HEK293T (cell line): ENCODE data around the gene SCAF8.

Experiments used
- ARNT ChIP-seq: fragments of 450-650 bp; IDR thresholded peaks from 2 replicates; pipeline ENCODE4 v1.6.1; 2017; ENCODE audit warnings: mild to moderate bottlenecking
- BHLHE40 ChIP-seq: fragments of 450-650 bp; IDR thresholded peaks from 2 replicates; pipeline ENCODE4 v1.6.1; 2016; ENCODE audit warnings: mild to moderate bottlenecking, moderate library complexity, borderline replicate concordance
- ELF4 ChIP-seq: fragments of 450-650 bp; IDR thresholded peaks from 2 replicates; pipeline ENCODE4 v1.6.1; 2017; ENCODE audit warnings: antibody characterized with exemption
- FOXK2 ChIP-seq: fragments of 450-650 bp; IDR thresholded peaks from 2 replicates; pipeline ENCODE4 v1.6.1; 2016; ENCODE audit warnings: mild to moderate bottlenecking
- FOXM1 ChIP-seq: fragments of 450-650 bp; IDR thresholded peaks from 2 replicates; pipeline ENCODE4 v1.6.1; 2017; ENCODE audit warnings: mild to moderate bottlenecking, borderline replicate concordance
- HDGF ChIP-seq: fragments of 450-650 bp; IDR thresholded peaks from 2 replicates; pipeline ENCODE4 v1.6.1; 2017; ENCODE audit warnings: antibody characterized with exemption, borderline replicate concordance
- LEF1 ChIP-seq: fragments of 450-650 bp; IDR thresholded peaks from 2 replicates; pipeline ENCODE4 v1.6.1; 2017; ENCODE audit warnings: mild to moderate bottlenecking, borderline replicate concordance
- NFRKB ChIP-seq: fragments of 450-650 bp; IDR thresholded peaks from 2 replicates; pipeline ENCODE4 v1.6.1; 2016; ENCODE audit warnings: mild to moderate bottlenecking, moderate library complexity
- PKNOX1 ChIP-seq: fragments of 450-650 bp; IDR thresholded peaks from 2 replicates; pipeline ENCODE4 v1.6.1; 2016
- SP1 ChIP-seq: fragments of 450-650 bp; IDR thresholded peaks from 2 replicates; pipeline ENCODE4 v1.6.1; 2017
- SUZ12 ChIP-seq: fragments of 450-650 bp; IDR thresholded peaks from 2 replicates; pipeline ENCODE4 v1.6.1; 2016; ENCODE audit warnings: mild to moderate bottlenecking
- TARDBP ChIP-seq: fragments of 450-650 bp; IDR thresholded peaks from 2 replicates; pipeline ENCODE4 v1.6.1; 2016
- ZNF384 ChIP-seq: fragments of 450-650 bp; IDR thresholded peaks from 2 replicates; pipeline ENCODE4 v1.6.1; 2016

DNA sequence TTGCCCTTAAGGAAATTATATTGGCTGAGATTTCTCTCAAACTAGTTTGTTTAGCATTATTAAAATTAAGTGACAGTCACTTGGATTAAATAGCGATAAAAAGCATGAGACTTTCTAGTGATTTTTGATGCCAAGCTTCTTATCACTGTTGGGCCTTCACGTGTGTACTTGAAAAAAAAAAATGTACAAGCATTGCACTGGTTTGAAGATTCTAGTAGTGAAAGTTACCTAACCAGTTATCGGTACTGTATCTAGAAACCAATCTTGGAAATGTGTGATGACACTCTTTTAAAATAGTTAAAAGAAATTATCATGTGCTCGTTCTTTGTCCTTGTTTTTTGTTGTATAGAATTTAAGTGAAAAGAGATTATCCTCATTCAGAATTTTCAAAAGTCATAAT is 102.1 kb downstream of the SCAF8 start:
- TF ChIP-seq SUZ12: no peak
- TF ChIP-seq ELF4: no peak
- TF ChIP-seq FOXK2: no peak
- no peak for TF ChIP-seq TARDBP
- no peak for TF ChIP-seq HDGF
- TF ChIP-seq LEF1: no peak
- TF ChIP-seq ARNT: no peak
- TF ChIP-seq FOXM1: no peak
- TF ChIP-seq NFRKB: no peak
- no peak for TF ChIP-seq BHLHE40
- no peak for TF ChIP-seq ZNF384
- TF ChIP-seq SP1: no peak
- TF ChIP-seq PKNOX1: no peak
